ENCODE data around the gene ABCB6.

DNA sequence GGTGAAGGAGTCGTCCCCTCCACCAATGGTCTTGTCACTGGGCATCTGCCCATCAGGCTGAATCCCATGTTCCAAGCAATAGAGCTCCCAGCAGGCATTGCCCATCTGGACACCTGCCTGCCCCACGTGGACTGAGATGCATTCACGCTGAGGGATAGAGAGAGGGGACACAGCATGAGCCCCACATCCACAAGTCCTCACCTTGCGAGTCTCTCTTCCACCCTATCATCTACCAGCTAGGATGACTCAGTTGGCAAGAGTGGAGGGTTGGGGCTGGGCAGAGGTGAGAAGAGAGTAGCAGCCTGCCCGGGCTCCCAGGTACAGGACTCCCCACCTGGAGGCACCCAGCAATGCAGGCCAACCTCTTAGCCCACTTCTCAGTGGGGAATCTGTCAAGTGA, 33.3 kb upstream of the ABCB6 start:
- no peak for TF ChIP-seq TARDBP (IDR thresholded peaks at IDR 0.05)
- no peak for TF ChIP-seq FOXA1 (IDR thresholded peaks at IDR 0.05)
- TF ChIP-seq, protein P1, sequence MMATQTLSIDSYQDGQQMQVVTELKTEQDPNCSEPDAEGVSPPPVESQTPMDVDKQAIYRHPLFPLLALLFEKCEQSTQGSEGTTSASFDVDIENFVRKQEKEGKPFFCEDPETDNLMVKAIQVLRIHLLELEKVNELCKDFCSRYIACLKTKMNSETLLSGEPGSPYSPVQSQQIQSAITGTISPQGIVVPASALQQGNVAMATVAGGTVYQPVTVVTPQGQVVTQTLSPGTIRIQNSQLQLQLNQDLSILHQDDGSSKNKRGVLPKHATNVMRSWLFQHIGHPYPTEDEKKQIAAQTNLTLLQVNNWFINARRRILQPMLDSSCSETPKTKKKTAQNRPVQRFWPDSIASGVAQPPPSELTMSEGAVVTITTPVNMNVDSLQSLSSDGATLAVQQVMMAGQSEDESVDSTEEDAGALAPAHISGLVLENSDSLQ (IDR thresholded peaks at IDR 0.05) = no peak
- no peak for TF ChIP-seq HDGF (IDR thresholded peaks at IDR 0.05; ENCODE audit: borderline replicate concordance)
- no peak for TF ChIP-seq SP1 (IDR thresholded peaks at IDR 0.05)

Measured in HEK293T (cell line).